Measurements from ENCODE around the gene MACROD1. TPM values are rescaled to one million over a fixed set of nuclear protein-coding genes. Genes with fewer than 3 reads are reported as not detected.

The MACROD1 gene
- total RNA-seq, 3 donors from 2014 or later = 16.5 to 17.8 (median 17.1) TPM

GRCh38 chr11:64109332-64109731 lies 56.6 kb downstream of the MACROD1 start:
- no peaks in the 10 kb centered on the region for H3K27me3 Mint-ChIP-seq (ENCODE audit: low read depth)
- H3K9me3 Mint-ChIP-seq = no peaks in the 10 kb centered on the region
- no peak overlapping the region for H3K4me3 Mint-ChIP-seq
- no peak for DNase-seq
- no peaks in the 10 kb centered on the region for H3K36me3 Mint-ChIP-seq (ENCODE audit: insufficient read depth)
- no peak for ATAC-seq
- H3K4me1 Mint-ChIP-seq (ENCODE audit: low read depth) = no peaks in the 10 kb centered on the region

- no peak for DNase-seq
- ATAC-seq = no peak
- Mint-ChIP-seq H3K4me1 (ENCODE audit: low read depth) (no peaks in the 10 kb centered on the region), H3K4me3 (no peak overlapping the region), H3K27me3 (ENCODE audit: low read depth) (no peaks in the 10 kb centered on the region), H3K36me3 (ENCODE audit: insufficient read depth) (no peaks in the 10 kb centered on the region), H3K9me3 (no peaks in the 10 kb centered on the region)
These were observed 58.6 kb downstream of the MACROD1 start for GRCh38 chr11:64107303-64107702.

GRCh38 chr11:64104632-64105031 lies 61.3 kb downstream of the MACROD1 start:
- Mint-ChIP-seq H3K36me3 (ENCODE audit: insufficient read depth) (no peaks in the 10 kb centered on the region), H3K4me3 (no peak overlapping the region), H3K27me3 (ENCODE audit: low read depth) (no peaks in the 10 kb centered on the region), H3K4me1 (ENCODE audit: low read depth) (no peaks in the 10 kb centered on the region), H3K9me3 (no peaks in the 10 kb centered on the region)
- DNase-seq = no peak
- ATAC-seq = no peak

GRCh38 chr11:64103277-64103985 lies 62.5 kb downstream of the MACROD1 start:
- Mint-ChIP-seq H3K27me3 (ENCODE audit: low read depth) (no peaks in the 10 kb centered on the region), H3K4me3 (no peak overlapping the region), H3K4me1 (ENCODE audit: low read depth) (no peaks in the 10 kb centered on the region), H3K9me3 (no peaks in the 10 kb centered on the region), H3K36me3 (ENCODE audit: insufficient read depth) (no peaks in the 10 kb centered on the region)
- no peak for DNase-seq
- no peak for ATAC-seq

- Mint-ChIP-seq H3K9me3 (no peaks in the 10 kb centered on the region), H3K4me3 (no peak overlapping the region), H3K36me3 (ENCODE audit: insufficient read depth) (no peaks in the 10 kb centered on the region), H3K4me1 (ENCODE audit: low read depth) (no peaks in the 10 kb centered on the region), H3K27me3 (ENCODE audit: low read depth) (no peaks in the 10 kb centered on the region)
- DNase-seq = no peak
- no peak for ATAC-seq
These were observed 63.7 kb downstream of the MACROD1 start for GRCh38 chr11:64102005-64102738.

- H3K4me1 Mint-ChIP-seq (ENCODE audit: low read depth) = no peaks in the 10 kb centered on the region
- no peak for DNase-seq
- no peak overlapping the region for H3K4me3 Mint-ChIP-seq
- H3K36me3 Mint-ChIP-seq (ENCODE audit: insufficient read depth) = no peaks in the 10 kb centered on the region
- H3K27me3 Mint-ChIP-seq (ENCODE audit: low read depth) = no peaks in the 10 kb centered on the region
- no peaks in the 10 kb centered on the region for H3K9me3 Mint-ChIP-seq
- ATAC-seq = no peak
These were observed 64.5 kb downstream of the MACROD1 start for GRCh38 chr11:64101461-64101860.

GRCh38 chr11:64100782-64101353 lies 65.0 kb downstream of the MACROD1 start:
- no peak overlapping the region for H3K4me3 Mint-ChIP-seq
- no peaks in the 10 kb centered on the region for H3K27me3 Mint-ChIP-seq (ENCODE audit: low read depth)
- no peaks in the 10 kb centered on the region for H3K36me3 Mint-ChIP-seq (ENCODE audit: insufficient read depth)
- ATAC-seq = no peak
- DNase-seq = no peak
- no peaks in the 10 kb centered on the region for H3K4me1 Mint-ChIP-seq (ENCODE audit: low read depth)
- no peaks in the 10 kb centered on the region for H3K9me3 Mint-ChIP-seq

GRCh38 chr11:64100360-64100759 lies 65.6 kb downstream of the MACROD1 start:
- H3K27me3 Mint-ChIP-seq (ENCODE audit: low read depth) = no peaks in the 10 kb centered on the region
- DNase-seq (no peak), ATAC-seq (no peak)
- no peaks in the 10 kb centered on the region for H3K4me1 Mint-ChIP-seq (ENCODE audit: low read depth)
- no peaks in the 10 kb centered on the region for H3K9me3 Mint-ChIP-seq
- no peaks in the 10 kb centered on the region for H3K36me3 Mint-ChIP-seq (ENCODE audit: insufficient read depth)
- no peak overlapping the region for H3K4me3 Mint-ChIP-seq

- Mint-ChIP-seq H3K9me3 (no peaks in the 10 kb centered on the region), H3K36me3 (ENCODE audit: insufficient read depth) (no peaks in the 10 kb centered on the region)
- no peak for DNase-seq
These were observed 66.5 kb downstream of the MACROD1 start for GRCh38 chr11:64099436-64099835.

GRCh38 chr11:64098318-64098831 lies 67.5 kb downstream of the MACROD1 start:
- DNase-seq (no peak), ATAC-seq (no peak)
- Mint-ChIP-seq H3K9me3 (no peaks in the 10 kb centered on the region), H3K4me1 (ENCODE audit: low read depth) (no peaks in the 10 kb centered on the region), H3K36me3 (ENCODE audit: insufficient read depth) (no peaks in the 10 kb centered on the region), H3K27me3 (ENCODE audit: low read depth) (no peaks in the 10 kb centered on the region), H3K4me3 (no peak overlapping the region)

More at GRCh38 chr11:64099436-64099835, 66.5 kb downstream of the MACROD1 start:
- H3K27me3 Mint-ChIP-seq (ENCODE audit: low read depth) = no peaks in the 10 kb centered on the region
- ATAC-seq = no peak
- no peak overlapping the region for H3K4me3 Mint-ChIP-seq
- H3K4me1 Mint-ChIP-seq (ENCODE audit: low read depth) = no peaks in the 10 kb centered on the region

GRCh38 chr11:64097468-64098317 lies 68.2 kb downstream of the MACROD1 start:
- Mint-ChIP-seq H3K36me3 (ENCODE audit: insufficient read depth) (no peaks in the 10 kb centered on the region), H3K9me3 (no peaks in the 10 kb centered on the region), H3K4me3 (no peak overlapping the region), H3K4me1 (ENCODE audit: low read depth) (no peaks in the 10 kb centered on the region), H3K27me3 (ENCODE audit: low read depth) (no peaks in the 10 kb centered on the region)
- no peak for ATAC-seq
- no peak for DNase-seq

GRCh38 chr11:64096835-64097234 lies 69.1 kb downstream of the MACROD1 start:
- no peak for DNase-seq
- Mint-ChIP-seq H3K4me1 (ENCODE audit: low read depth) (no peaks in the 10 kb centered on the region), H3K4me3 (no peak overlapping the region), H3K36me3 (ENCODE audit: insufficient read depth) (no peaks in the 10 kb centered on the region), H3K9me3 (no peaks in the 10 kb centered on the region), H3K27me3 (ENCODE audit: low read depth) (no peaks in the 10 kb centered on the region)
- ATAC-seq = no peak

GRCh38 chr11:64095949-64096348 lies 70.0 kb downstream of the MACROD1 start:
- H3K36me3 Mint-ChIP-seq (ENCODE audit: insufficient read depth) = no peaks in the 10 kb centered on the region
- DNase-seq (no peak), ATAC-seq (no peak)
- H3K4me1 Mint-ChIP-seq (ENCODE audit: low read depth) = no peaks in the 10 kb centered on the region
- H3K27me3 Mint-ChIP-seq (ENCODE audit: low read depth) = no peaks in the 10 kb centered on the region
- no peaks in the 10 kb centered on the region for H3K9me3 Mint-ChIP-seq
- no peak overlapping the region for H3K4me3 Mint-ChIP-seq

- H3K4me1 Mint-ChIP-seq (ENCODE audit: low read depth) = no peaks in the 10 kb centered on the region
- H3K27me3 Mint-ChIP-seq (ENCODE audit: low read depth) = no peaks in the 10 kb centered on the region
- DNase-seq = no peak
- no peak for ATAC-seq
- H3K9me3 Mint-ChIP-seq = no peaks in the 10 kb centered on the region
- H3K4me3 Mint-ChIP-seq = no peak overlapping the region
- H3K36me3 Mint-ChIP-seq (ENCODE audit: insufficient read depth) = no peaks in the 10 kb centered on the region
These were observed 70.6 kb downstream of the MACROD1 start for GRCh38 chr11:64095273-64095817.
